ENCODE results near the gene CNTN5.

CNTN5 gene

GRCh38 chr11:100359281-100359680 lies 1338.5 kb downstream of the CNTN5 start:
- no peak for DNase-seq (ENCODE audit: low spot score)
- no peak for TF ChIP-seq CTCF (IDR thresholded peaks at IDR 0.05; ENCODE audit: extremely low read depth, missing control alignments)

- no peak for DNase-seq (ENCODE audit: low spot score)
- TF ChIP-seq CTCF (IDR thresholded peaks at IDR 0.05; ENCODE audit: extremely low read depth, missing control alignments), result no peak
These were observed 1347.1 kb downstream of the CNTN5 start for GRCh38 chr11:100367892-100368291.

GRCh38 chr11:100383357-100383865 lies 1362.7 kb downstream of the CNTN5 start:
- DNase-seq (ENCODE audit: low spot score), result no peak

GRCh38 chr11:100396266-100396665 lies 1375.5 kb downstream of the CNTN5 start:
- no peak for DNase-seq (ENCODE audit: low spot score)
- TF ChIP-seq CTCF (IDR thresholded peaks at IDR 0.05; ENCODE audit: extremely low read depth, missing control alignments), result no peak

More at GRCh38 chr11:100383357-100383865, 1362.7 kb downstream of the CNTN5 start:
- no peak for TF ChIP-seq CTCF (IDR thresholded peaks at IDR 0.05; ENCODE audit: extremely low read depth, missing control alignments)

GRCh38 chr11:100397401-100397800 lies 1376.7 kb downstream of the CNTN5 start:
- no peak for TF ChIP-seq CTCF (IDR thresholded peaks at IDR 0.05; ENCODE audit: extremely low read depth, missing control alignments)

GRCh38 chr11:100403816-100404215 lies 1383.1 kb downstream of the CNTN5 start:
- DNase-seq (ENCODE audit: low spot score), result no peak
- no peak for TF ChIP-seq CTCF (IDR thresholded peaks at IDR 0.05; ENCODE audit: extremely low read depth, missing control alignments)

More at GRCh38 chr11:100397401-100397800, 1376.7 kb downstream of the CNTN5 start:
- DNase-seq (ENCODE audit: low spot score), result no peak

- TF ChIP-seq CTCF (IDR thresholded peaks at IDR 0.05; ENCODE audit: extremely low read depth, missing control alignments), result no peak
- no peak for DNase-seq (ENCODE audit: low spot score)
These were observed 1384.2 kb downstream of the CNTN5 start for GRCh38 chr11:100404907-100405306.
